ENCODE data around the gene IRF9. TPM values are rescaled to one million over a fixed set of nuclear protein-coding genes. Genes with fewer than 3 reads are reported as not detected.

The IRF9 gene
- total and polyA plus RNA-seq, 2 of the 13 experiments (the other 11 are each of a cell fraction or from before 2014, with no cell fraction given): 14.9 to 49.7 TPM

DNA sequence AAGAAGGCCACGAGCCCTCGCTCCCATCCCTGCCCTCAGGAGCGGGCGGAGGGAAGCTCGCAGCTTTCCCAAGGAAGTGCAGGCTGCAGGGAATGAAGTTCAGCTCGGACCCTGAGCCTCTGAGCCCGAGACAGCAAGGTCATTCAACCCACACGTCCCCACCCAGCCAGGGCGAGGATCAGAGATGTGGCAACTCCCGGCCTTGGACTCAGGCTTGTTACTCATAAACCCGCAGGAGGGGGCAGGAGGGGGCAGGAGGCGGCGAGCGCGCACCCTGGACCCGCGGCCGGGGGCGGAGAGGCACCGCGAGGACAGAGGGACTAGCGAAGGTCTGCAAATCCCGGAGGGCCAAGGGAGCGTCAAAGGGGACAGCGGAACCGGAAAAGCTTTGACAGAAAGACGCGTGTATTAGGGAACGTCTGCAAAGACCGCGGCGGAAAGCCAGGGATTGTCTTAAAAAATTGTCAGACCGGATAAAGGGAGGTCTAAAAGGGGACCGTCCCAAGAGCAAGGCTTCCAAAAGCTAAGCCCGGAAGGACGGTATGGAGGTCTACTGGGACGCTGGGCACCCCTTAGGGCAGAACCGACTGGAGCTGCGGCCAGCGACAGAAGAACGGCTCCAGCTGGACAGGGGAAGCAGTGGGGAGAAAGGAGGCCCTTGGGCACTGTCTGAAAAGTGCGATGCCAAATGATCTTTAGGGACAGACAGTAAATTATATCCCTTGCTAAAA lies 47.1 kb upstream of the IRF9 start (continued):
- TF ChIP-seq ZNF318 (CRISPR knock-in tag; IDR thresholded peaks at IDR 0.05): peak; percentile 99
- TF ChIP-seq HCFC1 (IDR thresholded peaks at IDR 0.05; ENCODE audit: low read depth, low read length): peak; percentile 23; the same call in 1 of the 2 replicates
- TF ChIP-seq ZNF263 (CRISPR knock-in tag; IDR thresholded peaks at IDR 0.05): peak; percentile 80; the same call in 1 of the 2 replicates
- TF ChIP-seq ETV6 (CRISPR knock-in tag; conservative IDR thresholded peaks at IDR 0.05): peak; percentile 93
- peak; percentile 98 for TF ChIP-seq FOXK1 (CRISPR knock-in tag; IDR thresholded peaks at IDR 0.05; ENCODE audit: borderline replicate concordance, low read depth)
- TF ChIP-seq NR1H2 (CRISPR knock-in tag; IDR thresholded peaks at IDR 0.05; ENCODE audit: borderline replicate concordance, low read depth): peak; percentile 98; the same call in 1 of the 2 replicates
- TF ChIP-seq RORA (CRISPR knock-in tag; IDR thresholded peaks at IDR 0.05): no peak
- TF ChIP-seq, protein P1, sequence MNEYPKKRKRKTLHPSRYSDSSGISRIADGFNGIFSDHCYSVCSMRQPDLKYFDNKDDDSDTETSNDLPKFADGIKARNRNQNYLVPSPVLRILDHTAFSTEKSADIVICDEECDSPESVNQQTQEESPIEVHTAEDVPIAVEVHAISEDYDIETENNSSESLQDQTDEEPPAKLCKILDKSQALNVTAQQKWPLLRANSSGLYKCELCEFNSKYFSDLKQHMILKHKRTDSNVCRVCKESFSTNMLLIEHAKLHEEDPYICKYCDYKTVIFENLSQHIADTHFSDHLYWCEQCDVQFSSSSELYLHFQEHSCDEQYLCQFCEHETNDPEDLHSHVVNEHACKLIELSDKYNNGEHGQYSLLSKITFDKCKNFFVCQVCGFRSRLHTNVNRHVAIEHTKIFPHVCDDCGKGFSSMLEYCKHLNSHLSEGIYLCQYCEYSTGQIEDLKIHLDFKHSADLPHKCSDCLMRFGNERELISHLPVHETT (CRISPR knock-in tag; conservative IDR thresholded peaks at IDR 0.05): peak; percentile 97; the same call in 1 of the 2 replicates
- peak; percentile 66 for TF ChIP-seq CREB1 (IDR thresholded peaks at IDR 0.05)
- no peak for TF ChIP-seq CREB1 (CRISPR knock-in tag; IDR thresholded peaks at IDR 0.05)
- no peak for TF ChIP-seq HOXA7 (CRISPR knock-in tag; IDR thresholded peaks at IDR 0.05)
- TF ChIP-seq ZNF329 (CRISPR knock-in tag; IDR thresholded peaks at IDR 0.05; ENCODE audit: low read depth): peak; percentile 83; the same call in 1 of the 2 replicates
- TF ChIP-seq SIN3A (IDR thresholded peaks at IDR 0.05; ENCODE audit: borderline replicate concordance, low read depth, low read length): peak; percentile 97
- peak; percentile 96; the same call in 1 of the 2 replicates for TF ChIP-seq ZNF879 (CRISPR knock-in tag; IDR thresholded peaks at IDR 0.05)
- TF ChIP-seq ELF4 (CRISPR knock-in tag; IDR thresholded peaks at IDR 0.05; ENCODE audit: borderline replicate concordance): no peak; the same call in 1 of the 2 replicates
- peak; percentile 96 for TF ChIP-seq ZBTB20 (CRISPR knock-in tag; IDR thresholded peaks at IDR 0.05; ENCODE audit: borderline replicate concordance, low read depth)
- peak; percentile 60; the same call in 1 of the 2 replicates for TF ChIP-seq STAT5B (CRISPR knock-in tag; IDR thresholded peaks at IDR 0.05)
- peak; percentile 96 for TF ChIP-seq TRIM24 (CRISPR knock-in tag; IDR thresholded peaks at IDR 0.05)

Data from HepG2 (cell line).